Endothelial cell of umbilical vein (primary cell): ENCODE measurements around the gene S100A9.

Experiments used
- CTCF ChIP-seq, 2 donors: IDR thresholded peaks; 1 replicate in 1 of 2; 2 replicates in 1 of 2; pipeline ENCODE4 v1.5.1; 2011; ENCODE audit warnings: low read length in 2 of 2, mild to moderate bottlenecking in 2 of 2, moderate library complexity in 2 of 2, control low read depth in 1 of 2, inconsistent platforms in 1 of 2, low read depth in 1 of 2; ENCODE audit not compliant: insufficient read depth in 1 of 2; ENCODE audit errors: extremely low read depth in 1 of 2
- EZH2 ChIP-seq: IDR thresholded peaks from 2 replicates; pipeline ENCODE4 v1.6.1; 2012; ENCODE audit warnings: borderline replicate concordance, low read depth, mild to moderate bottlenecking, moderate library complexity, low read length, inconsistent platforms; ENCODE audit not compliant: severe bottlenecking
- FOS ChIP-seq: IDR thresholded peaks from 2 replicates; pipeline ENCODE4 v1.6.1; 2011; ENCODE audit warnings: mild to moderate bottlenecking, low read length, moderate library complexity, borderline replicate concordance; ENCODE audit not compliant: insufficient read depth
- MYC ChIP-seq: IDR thresholded peaks from one replicate; pipeline ENCODE4 v1.6.1; 2011; ENCODE audit warnings: mild to moderate bottlenecking, low read depth, low read length
- POLR2A ChIP-seq: IDR thresholded peaks from 2 replicates; pipeline ENCODE4 v1.6.1; 2012; ENCODE audit warnings: low read depth, mild to moderate bottlenecking, control low read depth, low read length
- POLR2AphosphoS5 ChIP-seq: IDR thresholded peaks from 2 replicates; pipeline ENCODE4 v1.6.1; 2012; ENCODE audit warnings: low read depth, mild to moderate bottlenecking, control low read depth, low read length, moderate library complexity; ENCODE audit not compliant: insufficient read depth
- TF ChIP-seq, protein P1 (sequence below): IDR thresholded peaks from 2 replicates; pipeline ENCODE4 v1.6.1; 2011; ENCODE audit not compliant: insufficient read depth, insufficient read length

- TF ChIP-seq CTCF (IDR thresholded peaks at IDR 0.05; ENCODE audit: extremely low read depth in 1 of 2, insufficient read depth in 1 of 2, low read depth in 1 of 2, low read length in 2 of 2) = no peak
- no peak for TF ChIP-seq EZH2
- no peak for TF ChIP-seq POLR2A
- no peak for TF ChIP-seq FOS
- no peak for TF ChIP-seq MYC
- TF ChIP-seq, protein P1, sequence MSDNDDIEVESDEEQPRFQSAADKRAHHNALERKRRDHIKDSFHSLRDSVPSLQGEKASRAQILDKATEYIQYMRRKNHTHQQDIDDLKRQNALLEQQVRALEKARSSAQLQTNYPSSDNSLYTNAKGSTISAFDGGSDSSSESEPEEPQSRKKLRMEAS = no peak
- TF ChIP-seq POLR2AphosphoS5 = no peak
Measured at GRCh38 chr1:153359241-153359640, 1.6 kb downstream of the S100A9 start.
